Measurements from ENCODE around the gene TPK1. TPM values are rescaled to one million over a fixed set of nuclear protein-coding genes. Genes with fewer than 3 reads are reported as not detected.

TPK1 gene
- total RNA-seq, 1 donor from 2014 or later, result 3.5 TPM

GRCh38 chr7:144416341-144416740, 419.5 kb downstream of the TPK1 start:
- Mint-ChIP-seq H3K27ac (ENCODE audit: unreplicated experiment) (no peak overlapping the region), H3K27me3 (ENCODE audit: low read depth) (peaks cover 15% of the 10 kb centered on the region), H3K36me3 (ENCODE audit: low read depth) (no peaks in the 10 kb centered on the region), H3K4me3 (ENCODE audit: unreplicated experiment) (no peak overlapping the region), H3K4me1 (ENCODE audit: low read depth) (no peaks in the 10 kb centered on the region), H3K9me3 (ENCODE audit: low read depth) (peaks cover 3% of the 10 kb centered on the region)
- no peak for DNase-seq (ENCODE audit: low spot score)
- TF ChIP-seq CTCF (IDR thresholded peaks at IDR 0.05), result no peak

- Mint-ChIP-seq H3K27me3 (ENCODE audit: low read depth) (peaks cover 15% of the 10 kb centered on the region), H3K27ac (ENCODE audit: unreplicated experiment) (no peak overlapping the region), H3K9me3 (ENCODE audit: low read depth) (peaks cover 3% of the 10 kb centered on the region), H3K4me1 (ENCODE audit: low read depth) (no peaks in the 10 kb centered on the region), H3K36me3 (ENCODE audit: low read depth) (no peaks in the 10 kb centered on the region), H3K4me3 (ENCODE audit: unreplicated experiment) (no peak overlapping the region)
- TF ChIP-seq CTCF (IDR thresholded peaks at IDR 0.05), result no peak
- no peak for DNase-seq (ENCODE audit: low spot score)
Measured at GRCh38 chr7:144415858-144416257, 420.0 kb downstream of the TPK1 start.

- Mint-ChIP-seq H3K9me3 (ENCODE audit: low read depth) (peaks cover 3% of the 10 kb centered on the region), H3K36me3 (ENCODE audit: low read depth) (no peaks in the 10 kb centered on the region), H3K27me3 (ENCODE audit: low read depth) (peaks cover 19% of the 10 kb centered on the region), H3K27ac (ENCODE audit: unreplicated experiment) (no peak overlapping the region), H3K4me1 (ENCODE audit: low read depth) (no peaks in the 10 kb centered on the region), H3K4me3 (ENCODE audit: unreplicated experiment) (no peak overlapping the region)
- TF ChIP-seq CTCF (IDR thresholded peaks at IDR 0.05), result no peak
- DNase-seq (ENCODE audit: low spot score), result no peak
Measured at GRCh38 chr7:144414815-144415214, 421.0 kb downstream of the TPK1 start.

GRCh38 chr7:144410441-144410840, 425.4 kb downstream of the TPK1 start:
- peaks cover 36% of the 10 kb centered on the region for H3K27me3 Mint-ChIP-seq (ENCODE audit: low read depth)
- no peaks in the 10 kb centered on the region for H3K4me1 Mint-ChIP-seq (ENCODE audit: low read depth)
- no peaks in the 10 kb centered on the region for H3K36me3 Mint-ChIP-seq (ENCODE audit: low read depth)
- no peak overlapping the region for H3K4me3 Mint-ChIP-seq (ENCODE audit: unreplicated experiment)
- no peaks in the 10 kb centered on the region for H3K9me3 Mint-ChIP-seq (ENCODE audit: low read depth)
- TF ChIP-seq CTCF (IDR thresholded peaks at IDR 0.05), result no peak
- no peak for DNase-seq (ENCODE audit: low spot score)
- H3K27ac Mint-ChIP-seq (ENCODE audit: unreplicated experiment), result no peak overlapping the region

- Mint-ChIP-seq H3K9me3 (ENCODE audit: low read depth) (no peaks in the 10 kb centered on the region), H3K27ac (ENCODE audit: unreplicated experiment) (no peak overlapping the region), H3K27me3 (ENCODE audit: low read depth) (peaks cover 21% of the 10 kb centered on the region), H3K4me1 (ENCODE audit: low read depth) (no peaks in the 10 kb centered on the region), H3K4me3 (ENCODE audit: unreplicated experiment) (no peak overlapping the region), H3K36me3 (ENCODE audit: low read depth) (no peaks in the 10 kb centered on the region)
- no peak for TF ChIP-seq CTCF (IDR thresholded peaks at IDR 0.05)
- no peak for DNase-seq (ENCODE audit: low spot score)
Measured at GRCh38 chr7:144408121-144408520, 427.7 kb downstream of the TPK1 start.

Data from chondrocyte (in vitro differentiated cells).